ENCODE data around the gene SYT11. TPM values are rescaled to one million over a fixed set of nuclear protein-coding genes. Genes with fewer than 3 reads are reported as not detected.

SYT11 gene
- total and polyA plus RNA-seq, 9 of the 15 experiments (the other 6 are each of a cell fraction or from before 2014, with no cell fraction given), result 0.05 to 0.18 (median 0.11) TPM

DNA sequence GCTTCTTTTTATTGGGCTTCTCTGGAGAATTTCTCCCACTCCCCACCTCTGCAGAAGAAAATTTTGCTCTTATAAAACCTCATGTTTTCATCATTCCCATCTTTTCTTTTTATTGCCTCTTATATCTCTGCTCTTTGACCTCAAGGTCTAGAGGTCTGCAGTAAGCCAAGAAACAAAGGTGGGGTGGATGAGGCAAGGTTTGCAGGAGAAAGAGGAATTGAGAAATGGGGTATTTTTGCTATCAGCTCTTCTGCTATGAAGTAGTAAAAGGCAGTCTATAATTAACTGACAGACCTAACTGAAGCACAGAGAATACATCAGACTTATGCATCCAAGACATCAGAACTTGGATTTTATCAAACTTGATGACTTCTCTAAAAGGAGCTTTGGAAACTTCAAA is 22.9 kb downstream of the SYT11 start (continued):
- TF ChIP-seq, protein P1, sequence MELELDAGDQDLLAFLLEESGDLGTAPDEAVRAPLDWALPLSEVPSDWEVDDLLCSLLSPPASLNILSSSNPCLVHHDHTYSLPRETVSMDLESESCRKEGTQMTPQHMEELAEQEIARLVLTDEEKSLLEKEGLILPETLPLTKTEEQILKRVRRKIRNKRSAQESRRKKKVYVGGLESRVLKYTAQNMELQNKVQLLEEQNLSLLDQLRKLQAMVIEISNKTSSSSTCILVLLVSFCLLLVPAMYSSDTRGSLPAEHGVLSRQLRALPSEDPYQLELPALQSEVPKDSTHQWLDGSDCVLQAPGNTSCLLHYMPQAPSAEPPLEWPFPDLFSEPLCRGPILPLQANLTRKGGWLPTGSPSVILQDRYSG (tag; conservative IDR thresholded peaks at IDR 0.05; ENCODE audit: low read depth), result no peak
- TF ChIP-seq ZNF23 (CRISPR knock-in tag; IDR thresholded peaks at IDR 0.05), result no peak
- TF ChIP-seq CBX5 (IDR thresholded peaks at IDR 0.05; ENCODE audit: borderline replicate concordance, low read depth), result no peak

DNA sequence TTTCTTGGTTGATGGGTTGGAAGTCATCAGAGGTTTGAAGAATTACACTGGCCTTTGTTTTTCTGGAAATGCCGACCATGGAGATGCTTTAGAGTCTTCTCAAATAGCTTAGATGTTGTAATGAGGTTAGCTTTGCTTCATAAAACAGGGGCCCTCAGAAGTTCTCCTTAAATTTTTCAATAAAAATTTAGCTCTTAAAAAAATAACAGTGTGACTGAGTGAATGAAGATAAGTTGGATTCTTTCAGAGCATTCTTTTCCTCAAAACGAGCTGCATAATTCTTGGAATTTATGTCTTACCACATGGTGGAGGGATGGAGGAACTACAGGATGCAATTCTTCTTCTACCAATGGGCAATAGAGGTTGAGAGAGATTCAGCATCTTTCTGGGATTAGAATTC is 23.4 kb downstream of the SYT11 start:
- intact Hi-C loops (cut with micrococcal nuclease), result no loop called here
- POLR2A ChIA-PET, result interaction anchor here (0.6 to 2.6 kb wide), 12 partner anchors 9 to 60 kb away, joined by 3 to 14 read pairs (median 4); no protein-coding TSS in a partner anchor
- no peaks in the 10 kb centered on the region; a peak in 1 of 5 replicates for H3K27me3 ChIP-seq (ENCODE audit: control insufficient read depth in 2 of 2, insufficient read depth in 2 of 2, low read length in 2 of 2)
- no peak overlapping the region for H3K9ac ChIP-seq (ENCODE audit: insufficient read depth in 1 of 2, low read depth in 2 of 2, low read length in 2 of 2)
- in situ Hi-C loops (cut with MboI), result no loop called here
- no peak for DNase-seq (ENCODE audit: extremely low read depth in 1 of 4, low spot score in 3 of 4)
- no peaks in the 10 kb centered on the region for H3K79me2 ChIP-seq (ENCODE audit: control insufficient read depth, insufficient read depth, low read length)
- no peak overlapping the region for H3K4me2 ChIP-seq (ENCODE audit: insufficient read depth, low read length)
- WGBS (ENCODE audit: insufficient coverage, low coverage, missing lambda C conversion rate), result 17% methylated on average over 2 of the region's 2 CpGs
- no peak for TF ChIP-seq U2AF2 (optimal IDR thresholded peaks at IDR 0.05; ENCODE audit: low read depth, low read length)
- TF ChIP-seq GABPB1 (CRISPR knock-in tag; IDR thresholded peaks at IDR 0.05), result no peak
- no peak for TF ChIP-seq TCFL5 (CRISPR knock-in tag; conservative IDR thresholded peaks at IDR 0.05)
- TF ChIP-seq MTA1 (IDR thresholded peaks at IDR 0.05; ENCODE audit: borderline replicate concordance), result no peak
- TF ChIP-seq NFE2L1 (tag; IDR thresholded peaks at IDR 0.05; ENCODE audit: borderline replicate concordance, low read depth), result no peak
- TF ChIP-seq MTA3 (IDR thresholded peaks at IDR 0.05; ENCODE audit: borderline replicate concordance), result no peak
- TF ChIP-seq SMAD4 (CRISPR knock-in tag; conservative IDR thresholded peaks at IDR 0.05), result no peak
- TF ChIP-seq, protein P2, sequence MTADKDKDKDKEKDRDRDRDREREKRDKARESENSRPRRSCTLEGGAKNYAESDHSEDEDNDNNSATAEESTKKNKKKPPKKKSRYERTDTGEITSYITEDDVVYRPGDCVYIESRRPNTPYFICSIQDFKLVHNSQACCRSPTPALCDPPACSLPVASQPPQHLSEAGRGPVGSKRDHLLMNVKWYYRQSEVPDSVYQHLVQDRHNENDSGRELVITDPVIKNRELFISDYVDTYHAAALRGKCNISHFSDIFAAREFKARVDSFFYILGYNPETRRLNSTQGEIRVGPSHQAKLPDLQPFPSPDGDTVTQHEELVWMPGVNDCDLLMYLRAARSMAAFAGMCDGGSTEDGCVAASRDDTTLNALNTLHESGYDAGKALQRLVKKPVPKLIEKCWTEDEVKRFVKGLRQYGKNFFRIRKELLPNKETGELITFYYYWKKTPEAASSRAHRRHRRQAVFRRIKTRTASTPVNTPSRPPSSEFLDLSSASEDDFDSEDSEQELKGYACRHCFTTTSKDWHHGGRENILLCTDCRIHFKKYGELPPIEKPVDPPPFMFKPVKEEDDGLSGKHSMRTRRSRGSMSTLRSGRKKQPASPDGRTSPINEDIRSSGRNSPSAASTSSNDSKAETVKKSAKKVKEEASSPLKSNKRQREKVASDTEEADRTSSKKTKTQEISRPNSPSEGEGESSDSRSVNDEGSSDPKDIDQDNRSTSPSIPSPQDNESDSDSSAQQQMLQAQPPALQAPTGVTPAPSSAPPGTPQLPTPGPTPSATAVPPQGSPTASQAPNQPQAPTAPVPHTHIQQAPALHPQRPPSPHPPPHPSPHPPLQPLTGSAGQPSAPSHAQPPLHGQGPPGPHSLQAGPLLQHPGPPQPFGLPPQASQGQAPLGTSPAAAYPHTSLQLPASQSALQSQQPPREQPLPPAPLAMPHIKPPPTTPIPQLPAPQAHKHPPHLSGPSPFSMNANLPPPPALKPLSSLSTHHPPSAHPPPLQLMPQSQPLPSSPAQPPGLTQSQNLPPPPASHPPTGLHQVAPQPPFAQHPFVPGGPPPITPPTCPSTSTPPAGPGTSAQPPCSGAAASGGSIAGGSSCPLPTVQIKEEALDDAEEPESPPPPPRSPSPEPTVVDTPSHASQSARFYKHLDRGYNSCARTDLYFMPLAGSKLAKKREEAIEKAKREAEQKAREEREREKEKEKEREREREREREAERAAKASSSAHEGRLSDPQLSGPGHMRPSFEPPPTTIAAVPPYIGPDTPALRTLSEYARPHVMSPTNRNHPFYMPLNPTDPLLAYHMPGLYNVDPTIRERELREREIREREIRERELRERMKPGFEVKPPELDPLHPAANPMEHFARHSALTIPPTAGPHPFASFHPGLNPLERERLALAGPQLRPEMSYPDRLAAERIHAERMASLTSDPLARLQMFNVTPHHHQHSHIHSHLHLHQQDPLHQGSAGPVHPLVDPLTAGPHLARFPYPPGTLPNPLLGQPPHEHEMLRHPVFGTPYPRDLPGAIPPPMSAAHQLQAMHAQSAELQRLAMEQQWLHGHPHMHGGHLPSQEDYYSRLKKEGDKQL (CRISPR knock-in tag; IDR thresholded peaks at IDR 0.05; ENCODE audit: borderline replicate concordance), result no peak
- TF ChIP-seq RBM14 (IDR thresholded peaks at IDR 0.05; ENCODE audit: borderline replicate concordance, insufficient read depth, low read depth, low read length), result no peak
- no TSS peak for BruUV-seq (replicated peaks)
- no peak overlapping the region for H3K27ac ChIP-seq (ENCODE audit: extremely low read depth, low read depth, low read length)
- no peaks in the 10 kb centered on the region for H3K9me1 ChIP-seq (ENCODE audit: control insufficient read depth, insufficient read depth, low read length)
- no peaks in the 10 kb centered on the region for H3K36me3 ChIP-seq (ENCODE audit: control insufficient read depth, insufficient read depth, low read length)
- H3K4me3 ChIP-seq, result no peak overlapping the region
- H4K20me1 ChIP-seq (replicated peaks; ENCODE audit: control insufficient read depth, insufficient read depth, low read length), result no peaks in the 10 kb centered on the region
- CTCF ChIA-PET (ENCODE audit: low intra/inter-chr PET ratio), result no interaction called here
- no peak overlapping the region for H2AFZ ChIP-seq (ENCODE audit: low read depth, low read length)
- no peak for FAIRE-seq
- H3K9me3 ChIP-seq (replicated peaks; ENCODE audit: control insufficient read depth, insufficient read depth, low read depth, low read length), result no peaks in the 10 kb centered on the region
- H3K4me1 ChIP-seq (replicated peaks in 1 of 2; ENCODE audit: control insufficient read depth in 2 of 2, insufficient read depth in 2 of 2, low read length in 2 of 2), result peaks cover 8 to 23% of the 10 kb centered on the region in 2 experiments; a peak in 4 of 5 replicates
- no peak for ATAC-seq
